ENCODE measurements around the gene MYBL2. TPM values are rescaled to one million over a fixed set of nuclear protein-coding genes. Genes with fewer than 3 reads are reported as not detected.

Gene MYBL2
- total and polyA plus RNA-seq, 2 experiments from 2014 or later, result 6.1 to 11.7 TPM

- no peak for TF ChIP-seq EZH2phosphoT487 (IDR thresholded peaks at IDR 0.05; ENCODE audit: insufficient read depth, low read depth)
- no peak for TF ChIP-seq EZH2 (IDR thresholded peaks at IDR 0.05; ENCODE audit: insufficient read depth, poor library complexity, severe bottlenecking)
- Histone ChIP-seq H3K27ac (no peak overlapping the region), H3K4me2 (ENCODE audit: unreplicated experiment) (no peak overlapping the region), H3K79me2 (ENCODE audit: insufficient read depth) (no peaks in the 10 kb centered on the region), H4K20me1 (ENCODE audit: insufficient read depth) (no peaks in the 10 kb centered on the region), H3K9ac (no peak overlapping the region), H2AFZ (no peak overlapping the region), H3K9me3 (ENCODE audit: low read depth) (no peaks in the 10 kb centered on the region), H3K27me3 (replicated peaks; ENCODE audit: insufficient read depth) (no peaks in the 10 kb centered on the region), H3K4me1 (ENCODE audit: insufficient read depth) (no peaks in the 10 kb centered on the region), H3F3A (ENCODE audit: insufficient read depth) (no peaks in the 10 kb centered on the region), H3K9me2 (ENCODE audit: insufficient read depth) (no peaks in the 10 kb centered on the region), H3K36me3 (ENCODE audit: low read depth) (no peaks in the 10 kb centered on the region), H3K4me3 (no peak overlapping the region)
- in situ Hi-C loops (cut with MboI), result no loop called here
- 95% methylated on average over 4 of the region's 4 CpGs for WGBS, 2 experiments (ENCODE audit: low coverage in 1 of 2, low lambda C conversion rate in 2 of 2, missing lambda C conversion rate in 2 of 2)
- no peak for DNase-seq
These were observed 49.2 kb downstream of the MYBL2 start for GRCh38 chr20:43716123-43716522.

GRCh38 chr20:43716757-43717615 lies 50.1 kb downstream of the MYBL2 start:
- no peak for DNase-seq
- Histone ChIP-seq H3K27me3 (replicated peaks; ENCODE audit: insufficient read depth) (no peaks in the 10 kb centered on the region), H3K27ac (no peak overlapping the region), H3K9ac (no peak overlapping the region), H4K20me1 (ENCODE audit: insufficient read depth) (no peaks in the 10 kb centered on the region), H3K36me3 (ENCODE audit: low read depth) (no peaks in the 10 kb centered on the region), H3K4me2 (ENCODE audit: unreplicated experiment) (no peak overlapping the region), H3K9me2 (ENCODE audit: insufficient read depth) (no peaks in the 10 kb centered on the region), H3K4me1 (ENCODE audit: insufficient read depth) (no peaks in the 10 kb centered on the region), H3K9me3 (ENCODE audit: low read depth) (no peaks in the 10 kb centered on the region), H3K4me3 (no peak overlapping the region), H2AFZ (no peak overlapping the region), H3K79me2 (ENCODE audit: insufficient read depth) (no peaks in the 10 kb centered on the region), H3F3A (ENCODE audit: insufficient read depth) (no peaks in the 10 kb centered on the region)
- WGBS, 2 experiments (ENCODE audit: low coverage in 1 of 2, low lambda C conversion rate in 2 of 2, missing lambda C conversion rate in 2 of 2), result 93 to 97% methylated on average over 10 to 12 of the region's 12 CpGs
- in situ Hi-C loops (cut with MboI), result no loop called here
- TF ChIP-seq EZH2phosphoT487 (IDR thresholded peaks at IDR 0.05; ENCODE audit: insufficient read depth, low read depth), result no peak
- TF ChIP-seq EZH2 (IDR thresholded peaks at IDR 0.05; ENCODE audit: insufficient read depth, poor library complexity, severe bottlenecking), result no peak

- TF ChIP-seq EZH2 (IDR thresholded peaks at IDR 0.05; ENCODE audit: insufficient read depth, poor library complexity, severe bottlenecking) (no peak), EZH2phosphoT487 (IDR thresholded peaks at IDR 0.05; ENCODE audit: insufficient read depth, low read depth) (no peak)
- Histone ChIP-seq H3K79me2 (ENCODE audit: insufficient read depth) (no peaks in the 10 kb centered on the region), H3K9me3 (ENCODE audit: low read depth) (no peaks in the 10 kb centered on the region), H3K27me3 (replicated peaks; ENCODE audit: insufficient read depth) (no peaks in the 10 kb centered on the region), H3K36me3 (ENCODE audit: low read depth) (no peaks in the 10 kb centered on the region), H2AFZ (no peak overlapping the region), H3K9me2 (ENCODE audit: insufficient read depth) (no peaks in the 10 kb centered on the region), H4K20me1 (ENCODE audit: insufficient read depth) (no peaks in the 10 kb centered on the region), H3K4me1 (ENCODE audit: insufficient read depth) (no peaks in the 10 kb centered on the region), H3K27ac (no peak overlapping the region), H3K9ac (no peak overlapping the region), H3K4me2 (ENCODE audit: unreplicated experiment) (no peak overlapping the region), H3F3A (ENCODE audit: insufficient read depth) (no peaks in the 10 kb centered on the region), H3K4me3 (no peak overlapping the region)
- in situ Hi-C loops (cut with MboI), result no loop called here
- 98 to 99% methylated on average over 4 of the region's 4 CpGs for WGBS, 2 experiments (ENCODE audit: low coverage in 1 of 2, low lambda C conversion rate in 2 of 2, missing lambda C conversion rate in 2 of 2)
- no peak for DNase-seq
These were observed 50.7 kb downstream of the MYBL2 start for GRCh38 chr20:43717616-43717995.

GRCh38 chr20:43720007-43720406 lies 53.1 kb downstream of the MYBL2 start:
- Histone ChIP-seq H4K20me1 (ENCODE audit: insufficient read depth) (no peaks in the 10 kb centered on the region), H3K4me1 (ENCODE audit: insufficient read depth) (no peaks in the 10 kb centered on the region), H3K79me2 (ENCODE audit: insufficient read depth) (no peaks in the 10 kb centered on the region), H3F3A (ENCODE audit: insufficient read depth) (no peaks in the 10 kb centered on the region), H3K27ac (no peak overlapping the region), H3K9ac (no peak overlapping the region), H3K4me2 (ENCODE audit: unreplicated experiment) (no peak overlapping the region), H2AFZ (no peak overlapping the region), H3K9me2 (ENCODE audit: insufficient read depth) (no peaks in the 10 kb centered on the region), H3K4me3 (no peak overlapping the region), H3K36me3 (ENCODE audit: low read depth) (no peaks in the 10 kb centered on the region), H3K27me3 (replicated peaks; ENCODE audit: insufficient read depth) (no peaks in the 10 kb centered on the region), H3K9me3 (ENCODE audit: low read depth) (no peaks in the 10 kb centered on the region)
- WGBS, 2 experiments (ENCODE audit: low coverage in 1 of 2, low lambda C conversion rate in 2 of 2, missing lambda C conversion rate in 2 of 2), result 94 to 100% methylated on average over 1 of the region's 1 CpG
- no peak for DNase-seq
- in situ Hi-C loops (cut with MboI), result no loop called here
- no peak for TF ChIP-seq EZH2phosphoT487 (IDR thresholded peaks at IDR 0.05; ENCODE audit: insufficient read depth, low read depth)
- TF ChIP-seq EZH2 (IDR thresholded peaks at IDR 0.05; ENCODE audit: insufficient read depth, poor library complexity, severe bottlenecking), result no peak

Measured in GM23248 (cell line).